ENCODE results near the gene GABRA5.

- TF ChIP-seq ZNF8 (CRISPR knock-in tag; IDR thresholded peaks at IDR 0.05) = no peak
- TF ChIP-seq CSRNP3 (CRISPR knock-in tag; IDR thresholded peaks at IDR 0.05) = no peak
- TF ChIP-seq PATZ1 (CRISPR knock-in tag; IDR thresholded peaks at IDR 0.05; ENCODE audit: borderline replicate concordance) = no peak
- TF ChIP-seq CREB5 (CRISPR knock-in tag; IDR thresholded peaks at IDR 0.05; ENCODE audit: low read depth) = no peak
Observed at GRCh38 chr15:26996250-26996649, 129.4 kb downstream of the GABRA5 start.

All from SK-N-SH treated with all-trans-retinoic acid at 6 μM for 48 hours (cell line).